Breast epithelium (tissue), 4 donors: ENCODE results near the gene MEIS3. TPM values are rescaled to one million over a fixed set of nuclear protein-coding genes. Genes with fewer than 3 reads are reported as not detected.

Source experiments
- DNase-seq, 2 donors: peaks; one replicate each; pipeline ENCODE4 v3.0.0-alpha.2; 2019; ENCODE audit warnings: low spot score in 2 of 2
- H3K27ac ChIP-seq, 2 donors: fragments of 200-600 bp; sonication (generic) in 1 of 2; one replicate each; pipeline ENCODE4 v1.5.1; 2016 to 2019; ENCODE audit warnings: mild to moderate bottlenecking in 1 of 2
- H3K27me3 ChIP-seq, 2 donors: fragments of 200-600 bp; sonication (generic) in 1 of 2; one replicate each; pipeline versions ENCODE4 v1.5.1 to v1.6.0; 2017 to 2019; ENCODE audit warnings: control low read depth in 1 of 2, mild to moderate bottlenecking in 1 of 2
- H3K36me3 ChIP-seq: fragments of 200-600 bp; one replicate; pipeline ENCODE4 v1.5.1; 2019
- H3K4me1 ChIP-seq, 2 donors: fragments of 200-600 bp; sonication (generic); one replicate each; pipeline ENCODE4 v1.5.1; 2016 to 2019; ENCODE audit warnings: control low read depth in 1 of 2
- H3K4me3 ChIP-seq, 3 donors: fragments of 200-600 bp; sonication (generic); 1 replicate in 2 of 3; 2 replicates in 1 of 3; pipeline ENCODE4 v1.5.1; 2016 to 2019; ENCODE audit warnings: mild to moderate bottlenecking in 3 of 3, moderate library complexity in 2 of 3
- H3K9me3 ChIP-seq, 2 donors: fragments of 200-600 bp; sonication (generic) in 1 of 2; one replicate each; pipeline ENCODE4 v1.5.1; 2016 to 2019; ENCODE audit warnings: control low read depth in 1 of 2
- CTCF ChIP-seq, 3 donors: fragments of 450-650 bp; IDR thresholded peaks; one replicate each; pipeline ENCODE4 v1.5.1; 2016 to 2017; ENCODE audit warnings: antibody characterized with exemption in 3 of 3, mild to moderate bottlenecking in 3 of 3, moderate library complexity in 3 of 3
- POLR2A ChIP-seq: fragments of 450-650 bp; IDR thresholded peaks from one replicate; pipeline ENCODE4 v1.6.1; 2016; ENCODE audit warnings: antibody characterized with exemption, mild to moderate bottlenecking, moderate library complexity
- POLR2AphosphoS5 ChIP-seq, 3 donors: sonication (generic); formaldehyde crosslinking; IDR thresholded peaks; one replicate each; pipeline ENCODE4 v1.6.1; 2017; ENCODE audit warnings: antibody characterized with exemption in 3 of 3
- intact Hi-C: fragments of 100-400 bp; cut with DNase I; formaldehyde crosslinking; loops from one replicate; pipeline ENCODE4 v1.15.1; 2023; ENCODE audit warnings: low total_unique reads
- total RNA-seq, 3 donors: library from RNA; depleted of rRNA; stranded (reverse); fragments of >200 nt; gene quantifications; one replicate each; pipeline ENCODE4 v1.1.0, GENCODE V29; 2016

Gene MEIS3
- total RNA-seq, 3 donors from 2014 or later = 13.1 to 41.6 (median 17.1) TPM

- no peak overlapping the region for H3K27ac ChIP-seq
- intact Hi-C loops = loop anchor here (2.0 kb wide), 1 partner anchor 71 kb away; no protein-coding TSS in a partner anchor
- no peaks in the 10 kb centered on the region for H3K4me1 ChIP-seq
- DNase-seq = no peak
- no peak overlapping the region for H3K4me3 ChIP-seq
- no peaks in the 10 kb centered on the region for H3K27me3 ChIP-seq
- no peak for TF ChIP-seq POLR2A
- TF ChIP-seq POLR2AphosphoS5 (IDR thresholded peaks at IDR 0.05) = no peak
- TF ChIP-seq CTCF (IDR thresholded peaks at IDR 0.05) = no peak
- peaks cover under 1% of the 10 kb centered on the region for H3K36me3 ChIP-seq
- H3K9me3 ChIP-seq = no peaks in the 10 kb centered on the region
Observed at GRCh38 chr19:47381653-47382279, 37.6 kb downstream of the MEIS3 start.

GRCh38 chr19:47381121-47381520 lies 38.2 kb downstream of the MEIS3 start:
- DNase-seq = no peak
- intact Hi-C loops = no loop called here
- H3K36me3 ChIP-seq = peaks cover 5% of the 10 kb centered on the region

GRCh38 chr19:47380559-47380958 lies 38.8 kb downstream of the MEIS3 start:
- intact Hi-C loops = no loop called here

More at GRCh38 chr19:47381121-47381520, 38.2 kb downstream of the MEIS3 start:
- Histone ChIP-seq H3K27ac (no peak overlapping the region), H3K27me3 (no peaks in the 10 kb centered on the region), H3K4me1 (no peaks in the 10 kb centered on the region), H3K9me3 (no peaks in the 10 kb centered on the region), H3K4me3 (no peak overlapping the region)
- TF ChIP-seq POLR2A (no peak), CTCF (IDR thresholded peaks at IDR 0.05) (no peak), POLR2AphosphoS5 (IDR thresholded peaks at IDR 0.05) (no peak)

DNA sequence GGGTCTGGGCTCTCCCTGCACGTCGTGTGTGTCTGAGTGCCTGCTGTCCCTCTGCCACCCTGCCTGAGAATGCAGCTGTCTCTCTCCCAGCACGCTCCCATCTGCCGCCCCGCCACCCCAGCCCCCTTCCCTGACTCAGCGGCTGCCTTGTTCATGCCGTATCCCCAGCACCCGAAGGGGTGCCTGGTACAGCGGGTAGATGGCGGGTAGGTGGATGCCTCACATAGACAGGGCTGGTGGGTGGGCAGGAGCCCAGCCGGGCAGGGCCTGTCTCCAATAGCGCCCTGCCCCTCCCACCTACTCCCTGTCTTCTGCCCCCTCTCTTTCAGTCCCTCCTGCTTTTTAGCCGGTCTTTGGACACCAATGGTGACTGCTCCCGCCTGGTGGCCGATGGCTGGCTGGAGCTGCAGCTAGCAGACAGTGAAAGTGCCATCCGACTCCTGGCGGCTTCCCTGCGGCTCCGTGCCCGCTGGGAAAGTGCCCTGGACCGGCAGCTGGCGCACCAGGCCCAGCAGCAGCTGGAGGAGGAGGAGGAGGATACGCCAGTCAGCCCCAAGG lies 39.9 kb downstream of the MEIS3 start:
- intact Hi-C loops = no loop called here

More at GRCh38 chr19:47380559-47380958, 38.8 kb downstream of the MEIS3 start:
- no peak for DNase-seq
- H3K4me3 ChIP-seq = no peak overlapping the region
- H3K9me3 ChIP-seq = no peaks in the 10 kb centered on the region
- H3K27ac ChIP-seq = no peak overlapping the region
- TF ChIP-seq POLR2AphosphoS5 (IDR thresholded peaks at IDR 0.05) = no peak
- no peak for TF ChIP-seq CTCF (IDR thresholded peaks at IDR 0.05)
- no peak for TF ChIP-seq POLR2A
- H3K27me3 ChIP-seq = no peaks in the 10 kb centered on the region
- peaks cover 10% of the 10 kb centered on the region for H3K36me3 ChIP-seq
- no peaks in the 10 kb centered on the region for H3K4me1 ChIP-seq

More for the DNA sequence above, 39.9 kb downstream of the MEIS3 start:
- no peak for DNase-seq
- H3K36me3 ChIP-seq = peaks cover 18% of the 10 kb centered on the region
- H3K9me3 ChIP-seq = no peaks in the 10 kb centered on the region
- H3K4me1 ChIP-seq = no peaks in the 10 kb centered on the region
- H3K4me3 ChIP-seq = no peak overlapping the region
- TF ChIP-seq CTCF (IDR thresholded peaks at IDR 0.05) (no peak), POLR2AphosphoS5 (IDR thresholded peaks at IDR 0.05) (no peak), POLR2A (no peak)
- no peak overlapping the region for H3K27ac ChIP-seq
- H3K27me3 ChIP-seq = no peaks in the 10 kb centered on the region
